GM12874 (cell line): Measurements from ENCODE around the gene GNB1.

Experiments
- CTCF ChIP-seq: IDR thresholded peaks from 2 replicates; pipeline ENCODE4 v1.5.1; 2011; ENCODE audit warnings: low read depth, mild to moderate bottlenecking, control low read depth, low read length, moderate library complexity; ENCODE audit not compliant: insufficient read depth

GNB1 gene

GRCh38 chr1:1753607-1754005, 137.3 kb downstream of the GNB1 start:
- TF ChIP-seq CTCF: no peak

- TF ChIP-seq CTCF: no peak
Measured at GRCh38 chr1:1752636-1753606, 138.0 kb downstream of the GNB1 start.

- TF ChIP-seq CTCF: no peak
Measured at GRCh38 chr1:1752190-1752589, 138.7 kb downstream of the GNB1 start.

GRCh38 chr1:1748686-1749321, 142.1 kb downstream of the GNB1 start:
- no peak for TF ChIP-seq CTCF
